Esophagus muscularis mucosa (tissue), 4 donors: ENCODE results near the gene CDKN2B-AS1. TPM values are rescaled to one million over a fixed set of nuclear protein-coding genes. Genes with fewer than 3 reads are reported as not detected.

Source experiments
- DNase-seq: peaks from one replicate; pipeline ENCODE4 v3.0.0-alpha.2; 2017; ENCODE audit errors: extremely low spot score
- H3K27ac ChIP-seq, 4 donors: fragments of 200-600 bp; sonication (generic); replicated peaks in 1 of 4; 1 replicate in 3 of 4; 2 replicates in 1 of 4; pipeline ENCODE4 v1.5.1; 2016 to 2019; ENCODE audit warnings: mild to moderate bottlenecking in 1 of 4
- H3K27me3 ChIP-seq, 4 donors: fragments of 200-600 bp; sonication (generic); one replicate each; pipeline versions ENCODE4 v1.5.1 to v1.6.0; 2016 to 2019
- H3K36me3 ChIP-seq, 4 donors: fragments of 200-600 bp; sonication (generic); one replicate each; pipeline ENCODE4 v1.5.1; 2016 to 2019
- H3K4me1 ChIP-seq, 4 donors: fragments of 200-600 bp; sonication (generic); one replicate each; pipeline ENCODE4 v1.5.1; 2016 to 2019
- H3K4me3 ChIP-seq, 4 donors: fragments of 200-600 bp; sonication (generic); 1 replicate in 2 of 4; 2 replicates in 2 of 4; pipeline ENCODE4 v1.5.1; 2016 to 2019; ENCODE audit warnings: mild to moderate bottlenecking in 4 of 4, moderate library complexity in 1 of 4
- H3K9me3 ChIP-seq, 4 donors: fragments of 200-600 bp; sonication (generic); 1 replicate in 3 of 4; 2 replicates in 1 of 4; pipeline ENCODE4 v1.5.1; 2016 to 2019
- EP300 ChIP-seq: sonication (generic); formaldehyde crosslinking; IDR thresholded peaks from one replicate; pipeline ENCODE4 v1.6.1; 2017; ENCODE audit warnings: antibody characterized with exemption
- POLR2A ChIP-seq: fragments of 450-650 bp; IDR thresholded peaks from one replicate; pipeline ENCODE4 v1.6.1; 2017; ENCODE audit warnings: antibody characterized with exemption, moderate library complexity, mild to moderate bottlenecking, low read depth
- POLR2AphosphoS5 ChIP-seq, 2 donors: sonication (generic); formaldehyde crosslinking; IDR thresholded peaks; one replicate each; pipeline ENCODE4 v1.6.1; 2017; ENCODE audit warnings: antibody characterized with exemption in 2 of 2
- WGBS: methylation state at CpG from one replicate; pipeline ENCODE4 v1.1.5; 2018; 5-methylcytosine and 5-hydroxymethylcytosine counted together
- intact Hi-C: fragments of 100-400 bp; cut with DNase I; formaldehyde crosslinking; loops from one replicate; pipeline ENCODE4 v1.15.1; 2023
- total RNA-seq, 4 donors: library from RNA; depleted of rRNA; stranded (reverse); fragments of >200 nt; gene quantifications; one replicate each; pipeline versions ENCODE4 v1.1.0 to v1.2.1, GENCODE V29; 2016
- TF ChIP-seq, protein P1 (sequence below), 3 experiments: fragments of 200-600 bp in 2 of 3; fragments of 450-650 bp in 1 of 3; sonication (generic) in 2 of 3; IDR thresholded peaks; one replicate each; pipeline ENCODE4 v1.5.1; 2017 to 2019; ENCODE audit warnings: antibody characterized with exemption in 3 of 3, mild to moderate bottlenecking in 2 of 3, moderate library complexity in 1 of 3

Gene CDKN2B-AS1
- total RNA-seq, 4 donors from 2014 or later = 0.52 to 1.3 (median 0.85) TPM

GRCh38 chr9:22131817-22132216 is 137.2 kb downstream of the CDKN2B-AS1 start:
- Histone ChIP-seq H3K36me3 (no peaks in the 10 kb centered on the region), H3K9me3 (no peaks in the 10 kb centered on the region), H3K4me3 (no peak overlapping the region), H3K27ac (no peak overlapping the region), H3K4me1 (no peaks in the 10 kb centered on the region), H3K27me3 (no peaks in the 10 kb centered on the region)
- DNase-seq = no peak
- TF ChIP-seq POLR2A = no peak
- TF ChIP-seq POLR2AphosphoS5 (IDR thresholded peaks at IDR 0.05) = no peak
- TF ChIP-seq, protein P1, sequence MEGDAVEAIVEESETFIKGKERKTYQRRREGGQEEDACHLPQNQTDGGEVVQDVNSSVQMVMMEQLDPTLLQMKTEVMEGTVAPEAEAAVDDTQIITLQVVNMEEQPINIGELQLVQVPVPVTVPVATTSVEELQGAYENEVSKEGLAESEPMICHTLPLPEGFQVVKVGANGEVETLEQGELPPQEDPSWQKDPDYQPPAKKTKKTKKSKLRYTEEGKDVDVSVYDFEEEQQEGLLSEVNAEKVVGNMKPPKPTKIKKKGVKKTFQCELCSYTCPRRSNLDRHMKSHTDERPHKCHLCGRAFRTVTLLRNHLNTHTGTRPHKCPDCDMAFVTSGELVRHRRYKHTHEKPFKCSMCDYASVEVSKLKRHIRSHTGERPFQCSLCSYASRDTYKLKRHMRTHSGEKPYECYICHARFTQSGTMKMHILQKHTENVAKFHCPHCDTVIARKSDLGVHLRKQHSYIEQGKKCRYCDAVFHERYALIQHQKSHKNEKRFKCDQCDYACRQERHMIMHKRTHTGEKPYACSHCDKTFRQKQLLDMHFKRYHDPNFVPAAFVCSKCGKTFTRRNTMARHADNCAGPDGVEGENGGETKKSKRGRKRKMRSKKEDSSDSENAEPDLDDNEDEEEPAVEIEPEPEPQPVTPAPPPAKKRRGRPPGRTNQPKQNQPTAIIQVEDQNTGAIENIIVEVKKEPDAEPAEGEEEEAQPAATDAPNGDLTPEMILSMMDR (IDR thresholded peaks at IDR 0.05) = no peak
- TF ChIP-seq EP300 = no peak
- intact Hi-C loops = no loop called here

DNA sequence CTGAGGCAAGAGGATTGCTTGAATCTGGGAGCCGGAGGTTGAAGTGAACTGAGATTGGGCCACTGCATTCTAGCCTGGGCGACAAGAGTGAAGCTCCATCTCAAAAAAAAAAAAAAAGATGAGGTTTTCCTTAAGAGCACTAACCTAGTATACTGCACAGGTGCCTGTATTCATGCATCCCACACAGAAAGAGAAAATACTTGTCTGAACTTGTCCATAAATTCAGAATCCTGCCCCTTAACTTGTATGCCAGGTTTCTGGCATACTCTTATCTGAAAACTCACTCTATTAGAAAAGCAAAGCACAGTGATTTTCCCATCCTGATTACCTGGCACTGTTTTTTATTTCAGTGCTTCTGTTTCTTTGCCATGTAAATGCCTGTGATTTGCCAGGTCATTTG is 139.8 kb downstream of the CDKN2B-AS1 start:
- TF ChIP-seq POLR2A = no peak
- TF ChIP-seq, protein P1 (IDR thresholded peaks at IDR 0.05) = no peak
- TF ChIP-seq EP300 = no peak
- no peak for TF ChIP-seq POLR2AphosphoS5 (IDR thresholded peaks at IDR 0.05)
- Histone ChIP-seq H3K27me3 (no peaks in the 10 kb centered on the region), H3K9me3 (no peaks in the 10 kb centered on the region), H3K27ac (no peak overlapping the region), H3K4me3 (no peak overlapping the region), H3K36me3 (no peaks in the 10 kb centered on the region), H3K4me1 (no peaks in the 10 kb centered on the region)
- no peak for DNase-seq
- WGBS = 82% methylated on average over 2 of the region's 2 CpGs
- intact Hi-C loops = no loop called here

- intact Hi-C loops = no loop called here
- Histone ChIP-seq H3K9me3 (no peaks in the 10 kb centered on the region), H3K36me3 (no peaks in the 10 kb centered on the region), H3K4me3 (no peak overlapping the region), H3K4me1 (no peaks in the 10 kb centered on the region), H3K27me3 (no peaks in the 10 kb centered on the region), H3K27ac (no peak overlapping the region)
- WGBS = 71% methylated on average over 3 of the region's 3 CpGs
- no peak for DNase-seq
- no peak for TF ChIP-seq POLR2AphosphoS5 (IDR thresholded peaks at IDR 0.05)
- no peak for TF ChIP-seq EP300
- TF ChIP-seq, protein P1 (IDR thresholded peaks at IDR 0.05) = no peak
- TF ChIP-seq POLR2A = no peak
Observed at GRCh38 chr9:22136461-22137096, 142.0 kb downstream of the CDKN2B-AS1 start.

DNA sequence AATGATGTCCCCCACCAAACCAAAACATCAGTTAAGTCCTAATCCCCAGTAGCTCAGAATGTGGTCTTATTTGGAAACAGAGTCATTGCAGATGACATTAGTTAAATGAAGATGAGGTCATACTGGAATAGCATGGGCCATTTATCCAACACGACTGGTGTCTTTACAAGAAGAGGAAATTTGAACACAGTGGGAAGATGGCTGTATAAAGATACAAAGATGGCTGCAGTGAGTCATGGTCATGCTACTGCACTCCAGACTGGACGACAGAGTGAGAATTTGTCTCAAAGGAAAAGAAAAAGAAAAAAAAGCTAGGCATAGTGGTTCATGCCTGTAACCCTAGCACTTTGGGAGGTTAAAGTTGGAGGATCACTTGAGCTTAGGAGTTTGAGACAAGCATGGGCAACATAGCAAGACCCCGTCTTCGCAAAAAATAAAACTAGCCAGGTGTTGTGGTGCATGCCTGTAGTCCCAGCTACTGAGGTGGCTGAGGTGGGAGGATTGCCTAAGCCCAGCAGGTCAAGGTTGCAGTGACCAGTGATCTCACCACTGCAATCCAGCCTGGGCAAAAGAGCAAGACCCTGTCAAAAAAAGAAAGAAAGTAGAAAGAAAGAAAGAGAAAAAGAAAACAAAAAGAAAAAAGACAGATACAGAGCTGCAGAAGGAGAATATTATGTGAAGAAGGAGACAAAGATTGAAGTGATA is 144.5 kb downstream of the CDKN2B-AS1 start:
- Histone ChIP-seq H3K27me3 (no peaks in the 10 kb centered on the region), H3K4me3 (no peak overlapping the region), H3K27ac (no peak overlapping the region), H3K4me1 (no peaks in the 10 kb centered on the region), H3K36me3 (no peaks in the 10 kb centered on the region), H3K9me3 (no peaks in the 10 kb centered on the region)
- 75% methylated on average over 4 of the region's 4 CpGs for WGBS
- intact Hi-C loops = no loop called here
- TF ChIP-seq, protein P1 (IDR thresholded peaks at IDR 0.05) = no peak
- DNase-seq = no peak
